CD8-positive, alpha-beta memory T cell (primary cell): ENCODE results near the gene NAALADL2. TPM values are rescaled to one million over a fixed set of nuclear protein-coding genes. Genes with fewer than 3 reads are reported as not detected.

Experiments
- CTCF ChIA-PET: fragments of 350-600 bp; sonication (Branson Sonifier 250); formaldehyde crosslinking; loops from one replicate; lab custom pipeline; 2021; ENCODE audit warnings: antibody characterized with exemption; lab: Charles Lee
- POLR2A ChIA-PET: fragments of 350-600 bp; sonication (Branson Sonifier 250); formaldehyde crosslinking; loops from one replicate; lab custom pipeline; 2021; ENCODE audit warnings: antibody characterized with exemption; lab: Charles Lee
- DNase-seq, 5 donors: peaks; one replicate each; pipeline versions ENCODE4 v3.0.0 to v3.0.0-alpha.2; 2020 to 2022; ENCODE audit warnings: mixed read lengths in 1 of 5
- H3K27ac ChIP-seq: one replicate; pipeline ENCODE4 v1.7.0; 2013; ENCODE audit warnings: low read depth, mild to moderate bottlenecking, low read length, moderate library complexity
- H3K27me3 ChIP-seq: 2 replicates; pipeline ENCODE4 v1.7.0; 2013; ENCODE audit warnings: low read length, mild to moderate bottlenecking; ENCODE audit not compliant: insufficient read depth, poor library complexity, severe bottlenecking
- H3K36me3 ChIP-seq: 2 replicates; pipeline ENCODE4 v1.7.0; 2013; ENCODE audit warnings: mild to moderate bottlenecking, low read length, moderate library complexity; ENCODE audit not compliant: insufficient read depth
- H3K4me1 ChIP-seq: 2 replicates; pipeline ENCODE4 v1.7.0; 2013; ENCODE audit warnings: mild to moderate bottlenecking, low read length, moderate library complexity; ENCODE audit not compliant: insufficient read depth
- H3K4me3 ChIP-seq: 2 replicates; pipeline ENCODE4 v1.7.0; 2013; ENCODE audit warnings: mild to moderate bottlenecking, low read length
- H3K9me3 ChIP-seq: 2 replicates; pipeline ENCODE4 v1.7.0; 2013; ENCODE audit warnings: mild to moderate bottlenecking, low read length
- H3K27ac Mint-ChIP-seq, 8 donors: one replicate each; pipeline ENCODE4 v1.8.0; 2020 to 2021; ENCODE audit warnings: mixed read lengths in 8 of 8, mild to moderate bottlenecking in 6 of 8, inconsistent platforms in 3 of 8, moderate library complexity in 3 of 8
- H3K27me3 Mint-ChIP-seq, 2 donors: one replicate each; pipeline ENCODE4 v1.8.0; 2020 to 2021; ENCODE audit warnings: mixed read lengths in 2 of 2, mild to moderate bottlenecking in 1 of 2, moderate library complexity in 1 of 2
- H3K36me3 Mint-ChIP-seq, 3 donors: one replicate each; pipeline ENCODE4 v1.8.0; 2020 to 2021; ENCODE audit warnings: mixed read lengths in 3 of 3, inconsistent platforms in 1 of 3, mild to moderate bottlenecking in 1 of 3
- H3K4me1 Mint-ChIP-seq, 3 donors: one replicate each; pipeline ENCODE4 v1.8.0; 2020 to 2021; ENCODE audit warnings: mixed read lengths in 3 of 3, inconsistent platforms in 1 of 3, mild to moderate bottlenecking in 1 of 3
- H3K4me3 Mint-ChIP-seq, 7 donors: one replicate each; pipeline ENCODE4 v1.8.0; 2020 to 2021; ENCODE audit warnings: mixed read lengths in 7 of 7, mild to moderate bottlenecking in 6 of 7, moderate library complexity in 4 of 7, inconsistent platforms in 2 of 7
- H3K9me3 Mint-ChIP-seq, 5 donors: one replicate each; pipeline ENCODE4 v1.8.0; 2020 to 2022; ENCODE audit warnings: mixed read lengths in 5 of 5, mild to moderate bottlenecking in 3 of 5, moderate library complexity in 2 of 5, inconsistent platforms in 1 of 5
- polyA plus RNA-seq: library from polyadenylated mRNA; unstranded; fragments of 300-500 nt; fragmentation: Illumina TruSeq; gene quantifications from one replicate; pipeline ENCODE4 v1.2.3, GENCODE V29; 2021
- total RNA-seq, 2 experiments: library from RNA; stranded (reverse); gene quantifications; one replicate each; pipeline ENCODE4 v1.2.3, GENCODE V29; 2021

Gene NAALADL2
- total and polyA plus RNA-seq, 3 experiments from 2014 or later, result not detected

DNA sequence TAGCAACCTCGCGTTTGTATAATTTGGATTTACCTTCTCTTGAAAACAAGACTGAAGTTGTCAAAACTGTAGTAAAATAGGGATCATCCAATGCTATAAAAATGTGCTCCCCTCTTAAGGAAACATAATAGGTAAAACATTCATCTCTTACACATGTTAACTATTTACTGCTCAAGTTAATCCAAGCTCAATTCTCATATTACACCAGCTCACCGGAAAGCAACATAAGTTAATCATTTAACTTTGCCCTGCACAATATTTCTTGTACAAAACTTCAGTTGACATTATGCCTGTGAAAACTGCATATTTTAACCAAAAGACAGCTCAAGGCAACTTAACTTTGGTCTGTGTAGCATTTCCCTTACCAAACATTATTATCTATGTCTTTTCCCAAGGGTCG is 634.2 kb downstream of the NAALADL2 start:
- Mint-ChIP-seq H3K9me3 (peaks cover 0 to 24% (median 2%) of the 10 kb centered on the region in 5 donors), H3K27ac (no peak overlapping the region), H3K4me3 (no peak overlapping the region), H3K36me3 (no peaks in the 10 kb centered on the region), H3K27me3 (no peaks in the 10 kb centered on the region), H3K4me1 (no peaks in the 10 kb centered on the region)
- H3K4me1 ChIP-seq, result no peaks in the 10 kb centered on the region
- DNase-seq, result no peak
- no peaks in the 10 kb centered on the region for H3K9me3 ChIP-seq
- H3K27ac ChIP-seq, result no peak overlapping the region
- no peaks in the 10 kb centered on the region for H3K27me3 ChIP-seq
- no peaks in the 10 kb centered on the region for H3K36me3 ChIP-seq
- H3K4me3 ChIP-seq, result no peak overlapping the region
- POLR2A ChIA-PET, result no interaction called here
- CTCF ChIA-PET, result no interaction called here

DNA sequence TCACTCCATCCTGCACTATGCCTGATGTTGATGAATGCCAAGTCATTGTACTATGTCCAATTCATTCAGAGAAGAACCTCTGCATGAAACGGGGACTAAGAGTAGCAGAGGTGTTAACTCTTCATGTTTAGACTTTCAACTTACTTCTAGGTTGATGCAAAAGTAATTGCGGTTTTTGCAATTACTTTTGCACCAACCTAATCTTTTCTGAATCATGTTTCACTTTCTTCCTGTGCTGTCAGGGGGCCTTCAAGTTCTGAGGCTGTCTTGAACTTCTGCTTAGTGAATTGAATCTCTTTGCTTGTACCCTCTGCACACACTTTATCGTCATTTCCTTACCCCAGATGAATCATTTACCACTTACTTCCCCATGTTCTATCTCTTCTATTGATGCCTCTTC is 636.2 kb downstream of the NAALADL2 start:
- DNase-seq, result no peak
- ChIA-PET POLR2A (no interaction called here), CTCF (no interaction called here)
- Histone ChIP-seq H3K9me3 (no peaks in the 10 kb centered on the region), H3K27ac (no peak overlapping the region), H3K27me3 (no peaks in the 10 kb centered on the region), H3K4me3 (no peak overlapping the region), H3K36me3 (no peaks in the 10 kb centered on the region), H3K4me1 (no peaks in the 10 kb centered on the region)
- Mint-ChIP-seq H3K4me3 (no peak overlapping the region), H3K36me3 (no peaks in the 10 kb centered on the region), H3K9me3 (peaks cover 0 to 25% (median 2%) of the 10 kb centered on the region in 5 donors), H3K4me1 (no peaks in the 10 kb centered on the region), H3K27ac (no peak overlapping the region), H3K27me3 (no peaks in the 10 kb centered on the region)

DNA sequence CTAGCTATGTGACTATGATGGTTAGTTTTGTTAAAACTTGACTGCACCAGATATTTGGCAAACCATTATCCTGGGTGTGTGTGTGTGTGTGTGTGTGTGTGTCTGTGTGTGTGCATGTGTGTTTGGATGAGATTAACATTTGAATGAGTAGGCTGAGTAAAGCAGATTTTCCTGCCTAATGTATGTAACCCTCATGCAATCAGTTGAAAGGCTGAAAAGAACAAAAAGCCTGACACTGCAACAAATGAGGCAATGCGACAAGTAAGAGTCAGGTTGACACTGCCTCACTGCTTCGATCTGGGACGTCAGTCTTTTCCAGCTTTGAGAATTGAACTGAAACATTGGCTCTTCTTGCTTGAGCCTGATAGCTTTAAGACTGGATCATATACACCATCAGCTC is 643.0 kb downstream of the NAALADL2 start:
- Histone ChIP-seq H3K9me3 (no peaks in the 10 kb centered on the region), H3K4me1 (no peaks in the 10 kb centered on the region), H3K27me3 (no peaks in the 10 kb centered on the region), H3K27ac (no peak overlapping the region), H3K4me3 (no peak overlapping the region), H3K36me3 (no peaks in the 10 kb centered on the region)
- no peaks in the 10 kb centered on the region for H3K36me3 Mint-ChIP-seq
- ChIA-PET CTCF (no interaction called here), POLR2A (no interaction called here)
- DNase-seq, result no peak
- H3K27me3 Mint-ChIP-seq, result no peaks in the 10 kb centered on the region
- peaks cover 3 to 20% (median 8%) of the 10 kb centered on the region in 5 donors for H3K9me3 Mint-ChIP-seq
- H3K27ac Mint-ChIP-seq, result no peak overlapping the region
- H3K4me3 Mint-ChIP-seq, result no peak overlapping the region
- H3K4me1 Mint-ChIP-seq, result no peaks in the 10 kb centered on the region

DNA sequence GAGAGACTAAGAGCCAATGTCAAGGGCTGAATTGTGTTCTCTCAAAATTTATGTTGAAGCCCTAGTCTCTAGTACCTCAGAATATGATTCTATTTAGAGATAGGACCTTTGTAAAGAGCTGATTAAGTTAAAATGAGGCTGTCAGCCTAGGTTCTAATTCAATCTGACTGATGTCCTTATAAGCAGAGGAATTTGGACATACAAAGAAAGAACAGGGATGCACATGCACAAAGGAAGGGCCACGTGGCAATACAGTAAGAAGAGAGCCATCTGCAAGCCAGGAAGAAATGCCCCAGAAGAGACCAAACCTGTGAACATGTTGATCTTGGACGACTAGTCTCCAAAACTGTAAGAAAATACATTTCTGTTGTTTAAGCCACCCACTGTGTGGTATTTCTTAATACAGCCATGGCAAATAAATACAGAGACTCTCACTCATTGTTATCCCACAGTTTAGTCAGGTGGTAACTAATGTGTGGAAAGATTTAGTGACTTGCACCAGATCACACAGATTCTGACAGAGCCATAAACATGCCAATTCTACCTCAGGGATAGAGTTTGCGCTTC is 652.2 kb downstream of the NAALADL2 start:
- peaks cover 3 to 20% (median 9%) of the 10 kb centered on the region in 5 donors for H3K9me3 Mint-ChIP-seq
- H3K27ac ChIP-seq, result no peak overlapping the region
- no peak for DNase-seq
- no peak overlapping the region for H3K4me3 Mint-ChIP-seq
- no peaks in the 10 kb centered on the region for H3K27me3 ChIP-seq
- H3K4me3 ChIP-seq, result no peak overlapping the region
- no peaks in the 10 kb centered on the region for H3K36me3 Mint-ChIP-seq
- no peaks in the 10 kb centered on the region for H3K4me1 Mint-ChIP-seq
- H3K27ac Mint-ChIP-seq, result no peak overlapping the region
- ChIA-PET POLR2A (no interaction called here), CTCF (no interaction called here)
- H3K9me3 ChIP-seq, result no peaks in the 10 kb centered on the region
- no peaks in the 10 kb centered on the region for H3K27me3 Mint-ChIP-seq
- no peaks in the 10 kb centered on the region for H3K36me3 ChIP-seq
- no peaks in the 10 kb centered on the region for H3K4me1 ChIP-seq

DNA sequence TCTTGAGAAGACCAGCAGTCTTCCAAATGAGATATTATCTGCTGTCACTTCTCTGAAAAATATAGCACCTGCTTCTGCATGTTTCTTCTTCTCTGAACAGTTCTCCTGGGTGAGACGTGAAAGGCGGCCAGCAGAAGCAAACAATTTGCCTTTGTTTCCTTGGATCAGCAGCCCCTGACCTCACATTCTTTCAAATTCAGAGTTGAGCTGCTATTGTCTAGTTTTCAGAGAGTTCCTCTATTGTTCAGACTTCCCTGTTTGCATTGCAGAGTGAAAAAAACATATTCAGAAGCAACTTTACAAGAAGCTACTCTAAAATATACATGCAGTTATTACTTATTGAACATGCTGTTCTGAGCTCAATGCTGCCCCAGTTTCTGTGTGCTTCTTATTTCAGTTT is 653.6 kb downstream of the NAALADL2 start:
- H3K36me3 ChIP-seq, result no peaks in the 10 kb centered on the region
- no peak overlapping the region for H3K27ac Mint-ChIP-seq
- ChIA-PET POLR2A (no interaction called here), CTCF (no interaction called here)
- H3K4me1 Mint-ChIP-seq, result no peaks in the 10 kb centered on the region
- no peaks in the 10 kb centered on the region for H3K27me3 ChIP-seq
- H3K27ac ChIP-seq, result no peak overlapping the region
- no peaks in the 10 kb centered on the region for H3K36me3 Mint-ChIP-seq
- no peaks in the 10 kb centered on the region for H3K9me3 ChIP-seq
- H3K4me1 ChIP-seq, result no peaks in the 10 kb centered on the region
- no peaks in the 10 kb centered on the region for H3K27me3 Mint-ChIP-seq
- DNase-seq, result no peak
- no peak overlapping the region for H3K4me3 ChIP-seq
- H3K4me3 Mint-ChIP-seq, result no peak overlapping the region
- peaks cover 3 to 20% (median 4%) of the 10 kb centered on the region in 5 donors for H3K9me3 Mint-ChIP-seq

DNA sequence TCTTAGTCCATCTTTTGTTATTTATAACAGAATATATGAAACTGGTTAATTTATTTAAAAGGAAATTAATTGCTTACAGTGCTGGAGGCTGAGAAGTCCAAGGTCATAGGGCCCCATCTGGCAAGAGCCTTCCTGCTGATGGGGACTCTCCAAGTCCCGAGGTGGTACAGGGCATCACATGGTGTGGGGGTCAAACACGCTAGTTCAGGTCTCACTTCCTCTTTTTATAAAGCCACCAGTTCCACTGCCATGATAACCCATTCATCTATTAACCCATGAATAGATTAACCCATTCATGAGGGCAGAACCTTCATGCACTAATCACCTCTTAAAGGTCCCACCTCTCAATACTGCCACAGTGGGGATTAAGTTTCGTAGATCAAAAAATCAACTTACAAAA is 659.3 kb downstream of the NAALADL2 start:
- Histone ChIP-seq H3K36me3 (no peaks in the 10 kb centered on the region), H3K27me3 (no peaks in the 10 kb centered on the region), H3K4me3 (no peak overlapping the region), H3K9me3 (no peaks in the 10 kb centered on the region), H3K4me1 (no peaks in the 10 kb centered on the region), H3K27ac (no peak overlapping the region)
- no peak for DNase-seq
- Mint-ChIP-seq H3K27ac (no peak overlapping the region), H3K4me1 (no peaks in the 10 kb centered on the region), H3K9me3 (peaks cover 0 to 17% (median 0%) of the 10 kb centered on the region in 5 donors), H3K36me3 (no peaks in the 10 kb centered on the region), H3K27me3 (no peaks in the 10 kb centered on the region), H3K4me3 (no peak overlapping the region)
- CTCF ChIA-PET, result no interaction called here
- POLR2A ChIA-PET, result no interaction called here

DNA sequence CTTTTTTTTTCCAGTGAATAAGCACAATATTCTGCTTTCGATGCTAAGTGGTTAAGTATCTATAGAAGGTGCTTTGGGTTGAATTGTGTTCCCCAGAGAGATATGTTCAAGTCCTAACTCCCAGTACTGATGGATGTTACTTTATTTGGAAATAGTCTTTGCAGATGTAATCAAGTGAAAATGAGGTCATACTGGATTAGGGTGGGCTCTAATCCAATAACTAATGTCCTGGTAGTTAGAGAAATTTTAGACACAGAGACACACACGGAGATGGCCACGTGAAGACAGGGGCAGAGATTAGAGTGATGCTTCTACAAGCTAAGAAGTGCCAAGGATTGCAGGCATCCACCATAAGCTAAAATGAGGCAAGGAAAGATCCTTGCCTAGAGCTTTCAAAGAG is 662.3 kb downstream of the NAALADL2 start:
- no peak overlapping the region for H3K4me3 ChIP-seq
- POLR2A ChIA-PET, result no interaction called here
- Mint-ChIP-seq H3K27me3 (no peaks in the 10 kb centered on the region), H3K36me3 (no peaks in the 10 kb centered on the region), H3K9me3 (peaks cover 0 to 18% (median 0%) of the 10 kb centered on the region in 5 donors), H3K4me1 (no peaks in the 10 kb centered on the region), H3K4me3 (no peak overlapping the region), H3K27ac (no peak overlapping the region)
- CTCF ChIA-PET, result no interaction called here
- H3K4me1 ChIP-seq, result no peaks in the 10 kb centered on the region
- no peaks in the 10 kb centered on the region for H3K9me3 ChIP-seq
- H3K27ac ChIP-seq, result no peak overlapping the region
- no peaks in the 10 kb centered on the region for H3K27me3 ChIP-seq
- DNase-seq, result no peak
- H3K36me3 ChIP-seq, result no peaks in the 10 kb centered on the region

DNA sequence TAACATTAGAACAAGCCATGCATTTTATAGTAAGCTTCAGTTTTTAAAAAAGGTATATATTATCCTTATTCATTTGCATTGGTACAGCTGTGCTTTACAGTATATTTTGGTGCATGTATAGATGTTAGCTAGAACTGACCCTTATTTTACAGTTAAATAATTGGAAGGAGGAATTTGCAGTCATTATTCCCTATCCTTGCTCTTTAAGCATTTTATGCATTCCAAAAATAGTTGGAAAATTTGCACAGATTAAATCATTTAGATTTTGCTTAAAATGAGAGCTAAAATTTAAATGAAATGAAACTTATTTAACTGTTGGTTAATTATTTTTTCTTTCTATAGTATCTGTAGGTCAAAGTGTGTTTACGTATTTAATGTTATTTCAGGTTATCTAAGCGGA is 667.1 kb downstream of the NAALADL2 start:
- H3K27me3 ChIP-seq, result no peaks in the 10 kb centered on the region
- no peak overlapping the region for H3K27ac Mint-ChIP-seq
- no peak for DNase-seq
- no peak overlapping the region for H3K4me3 ChIP-seq
- H3K4me1 ChIP-seq, result no peaks in the 10 kb centered on the region
- ChIA-PET POLR2A (no interaction called here), CTCF (no interaction called here)
- peaks cover 0 to 4% (median 0%) of the 10 kb centered on the region in 3 donors for H3K4me1 Mint-ChIP-seq
- H3K9me3 ChIP-seq, result no peaks in the 10 kb centered on the region
- peaks cover 0 to 9% (median 7%) of the 10 kb centered on the region in 5 donors for H3K9me3 Mint-ChIP-seq
- no peaks in the 10 kb centered on the region for H3K36me3 ChIP-seq
- H3K4me3 Mint-ChIP-seq, result no peak overlapping the region
- H3K36me3 Mint-ChIP-seq, result no peaks in the 10 kb centered on the region
- no peaks in the 10 kb centered on the region for H3K27me3 Mint-ChIP-seq
- H3K27ac ChIP-seq, result no peak overlapping the region
